ENCODE results near the gene CTDSPL2. TPM values are rescaled to one million over a fixed set of nuclear protein-coding genes. Genes with fewer than 3 reads are reported as not detected.

The CTDSPL2 gene
- 2.6 TPM for total RNA-seq

- H3K4me1 ChIP-seq, result peaks cover 0 to 11% of the 10 kb centered on the region in 2 donors
- peak; percentile 92 to 99 for DNase-seq (ENCODE audit: low spot score in 2 of 2)
- H3K9me3 ChIP-seq, result no peaks in the 10 kb centered on the region
- intact Hi-C loops (cut with DNase I), result loop anchor here (1.0 to 5.0 kb wide), 5 partner anchors 109 to 300 kb away; partner anchors contain the start of genes B2M, FRMD5, GOLM2 and PATL2
- H3K4me3 ChIP-seq, result peak within 1 kb of the TSS; percentile 81 to 84
- no peaks in the 10 kb centered on the region for H3K36me3 ChIP-seq
- no peaks in the 10 kb centered on the region for H3K27me3 ChIP-seq
- peak in 1 of 3 experiments; percentile 44 for TF ChIP-seq CTCF (IDR thresholded peaks at IDR 0.05)
- H3K27ac ChIP-seq, result peak within 1 kb of the TSS; percentile 97
These were observed at the start of gene CTDSPL2 for GRCh38 chr15:44426975-44427755. Gene CTDSPL2, plus strand, starts transcription at chr15:44427629. Its CDS starts 31,386 bp downstream, at chr15:44459015.

- Histone ChIP-seq H3K27me3 (no peaks in the 10 kb centered on the region), H3K36me3 (peaks cover 0 to 12% of the 10 kb centered on the region in 2 donors), H3K4me1 (peaks cover 0 to 3% of the 10 kb centered on the region in 2 donors), H3K9me3 (no peaks in the 10 kb centered on the region), H3K4me3 (no peak overlapping the region), H3K27ac (no peak overlapping the region)
- intact Hi-C loops (cut with DNase I), result no loop called here
- TF ChIP-seq CTCF (IDR thresholded peaks at IDR 0.05), result no peak
- no peak for DNase-seq (ENCODE audit: low spot score in 2 of 2)
These were observed 46.2 kb upstream of the CTDSPL2 start for GRCh38 chr15:44381236-44381635.

GRCh38 chr15:44385344-44385942, 42.0 kb upstream of the CTDSPL2 start:
- Histone ChIP-seq H3K9me3 (no peaks in the 10 kb centered on the region), H3K4me1 (peaks cover 0 to 3% of the 10 kb centered on the region in 2 donors), H3K36me3 (peaks cover 4 to 10% of the 10 kb centered on the region in 2 donors), H3K4me3 (no peak overlapping the region), H3K27ac (peak overlapping the region in 1 of 2 donors; percentile 39), H3K27me3 (no peaks in the 10 kb centered on the region)
- no peak for TF ChIP-seq CTCF (IDR thresholded peaks at IDR 0.05)
- DNase-seq (ENCODE audit: low spot score in 2 of 2), result no peak
- intact Hi-C loops (cut with DNase I), result no loop called here

GRCh38 chr15:44394062-44394461, 33.4 kb upstream of the CTDSPL2 start:
- Histone ChIP-seq H3K4me3 (no peak overlapping the region), H3K27ac (no peak overlapping the region), H3K9me3 (no peaks in the 10 kb centered on the region), H3K36me3 (peaks cover 4 to 15% of the 10 kb centered on the region in 2 donors), H3K27me3 (no peaks in the 10 kb centered on the region), H3K4me1 (no peaks in the 10 kb centered on the region)
- intact Hi-C loops (cut with DNase I), result no loop called here
- TF ChIP-seq CTCF (IDR thresholded peaks at IDR 0.05), result no peak
- DNase-seq (ENCODE audit: low spot score in 2 of 2), result no peak

- intact Hi-C loops (cut with DNase I), result no loop called here
- DNase-seq (ENCODE audit: low spot score in 2 of 2), result no peak
- Histone ChIP-seq H3K27me3 (no peaks in the 10 kb centered on the region), H3K9me3 (no peaks in the 10 kb centered on the region), H3K27ac (no peak overlapping the region), H3K4me1 (no peaks in the 10 kb centered on the region), H3K36me3 (peaks cover 0 to 11% of the 10 kb centered on the region in 2 donors), H3K4me3 (no peak overlapping the region)
- TF ChIP-seq CTCF (IDR thresholded peaks at IDR 0.05), result no peak
These were observed 32.9 kb upstream of the CTDSPL2 start for GRCh38 chr15:44394562-44394961.

All from ascending aorta (tissue), 2 donors.